CD4-positive, alpha-beta T cell treated with Interleukin-1 beta for 1 hour (primary cell): ENCODE results near the gene NOTCH4.
A peak's percentile ranks its signal among the peaks of the same experiment; 100 is the strongest.

Experiments used
- DNase-seq, 2 donors: peaks; one replicate each; pipeline ENCODE4 v3.0.0-alpha.2; 2020 to 2022

Gene NOTCH4

DNA sequence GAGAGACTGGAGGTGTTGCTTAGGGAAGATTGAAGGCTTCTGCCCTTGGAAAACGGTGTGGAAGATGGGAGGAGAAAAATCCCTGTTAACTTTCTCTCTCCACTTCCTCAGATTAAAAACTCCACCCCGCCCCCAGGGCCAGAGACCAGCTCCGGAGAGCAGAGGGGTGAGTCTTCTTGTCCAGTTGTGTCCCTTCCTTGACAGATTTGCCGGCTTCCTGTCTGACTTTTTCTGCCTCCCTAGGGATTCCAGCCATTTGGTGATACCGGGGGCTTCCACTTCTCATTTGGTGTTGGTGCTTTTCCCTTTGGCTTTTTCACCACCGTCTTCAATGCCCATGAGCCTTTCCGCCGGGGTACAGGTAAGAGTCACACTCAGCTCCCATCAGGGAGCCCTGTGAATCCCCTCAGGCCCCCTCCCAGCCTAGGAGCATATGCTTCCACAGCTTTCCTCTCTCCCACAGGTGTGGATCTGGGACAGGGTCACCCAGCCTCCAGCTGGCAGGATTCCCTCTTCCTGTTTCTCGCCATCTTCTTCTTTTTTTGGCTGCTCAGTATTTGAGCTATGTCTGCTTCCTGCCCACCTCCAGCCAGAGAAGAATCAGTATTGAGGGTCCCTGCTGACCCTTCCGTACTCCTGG lies 44.0 kb downstream of the NOTCH4 start:
- DNase-seq: no peak

DNA sequence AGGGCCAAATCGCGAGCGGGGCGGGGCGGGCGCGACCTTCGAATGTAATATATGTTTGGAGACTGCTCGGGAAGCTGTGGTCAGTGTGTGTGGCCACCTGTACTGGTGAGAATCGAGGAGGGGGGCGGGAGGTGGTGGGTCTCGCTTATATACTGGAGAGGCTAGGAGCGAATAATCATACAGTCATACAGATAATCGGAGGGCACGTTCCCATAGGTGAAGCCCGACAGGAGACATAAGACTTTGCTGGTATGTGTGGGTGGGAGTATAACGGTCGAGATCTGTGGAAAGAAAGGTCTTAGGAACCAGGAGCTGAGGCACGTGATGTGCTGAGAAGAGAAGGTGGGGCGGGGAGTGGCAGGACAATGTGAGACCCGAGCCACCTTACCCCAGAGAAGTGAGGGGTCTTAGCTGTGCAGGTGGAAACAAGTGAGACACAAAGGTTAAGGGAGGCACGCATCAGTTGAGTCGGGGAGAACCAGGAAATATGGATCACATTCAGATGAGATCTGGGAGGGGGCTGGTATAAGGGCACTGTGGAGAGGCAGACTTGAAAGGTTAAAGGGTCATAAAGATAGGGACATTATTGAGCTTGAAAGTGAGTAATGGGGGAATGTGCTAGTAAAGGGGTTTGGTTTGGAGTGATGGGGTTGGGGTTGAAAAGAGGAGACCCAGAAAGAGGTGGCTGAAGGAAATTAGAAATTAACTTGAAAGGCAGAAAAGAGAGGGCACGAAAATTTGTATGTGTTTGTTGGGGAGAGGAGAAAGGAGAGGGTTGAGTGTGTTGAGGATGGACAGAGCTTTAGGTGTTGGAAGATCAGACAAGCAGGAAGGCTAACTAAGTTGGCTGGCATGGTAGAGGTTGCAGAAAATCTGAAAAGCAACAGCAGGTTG lies 45.1 kb downstream of the NOTCH4 start:
- DNase-seq: no peak

DNA sequence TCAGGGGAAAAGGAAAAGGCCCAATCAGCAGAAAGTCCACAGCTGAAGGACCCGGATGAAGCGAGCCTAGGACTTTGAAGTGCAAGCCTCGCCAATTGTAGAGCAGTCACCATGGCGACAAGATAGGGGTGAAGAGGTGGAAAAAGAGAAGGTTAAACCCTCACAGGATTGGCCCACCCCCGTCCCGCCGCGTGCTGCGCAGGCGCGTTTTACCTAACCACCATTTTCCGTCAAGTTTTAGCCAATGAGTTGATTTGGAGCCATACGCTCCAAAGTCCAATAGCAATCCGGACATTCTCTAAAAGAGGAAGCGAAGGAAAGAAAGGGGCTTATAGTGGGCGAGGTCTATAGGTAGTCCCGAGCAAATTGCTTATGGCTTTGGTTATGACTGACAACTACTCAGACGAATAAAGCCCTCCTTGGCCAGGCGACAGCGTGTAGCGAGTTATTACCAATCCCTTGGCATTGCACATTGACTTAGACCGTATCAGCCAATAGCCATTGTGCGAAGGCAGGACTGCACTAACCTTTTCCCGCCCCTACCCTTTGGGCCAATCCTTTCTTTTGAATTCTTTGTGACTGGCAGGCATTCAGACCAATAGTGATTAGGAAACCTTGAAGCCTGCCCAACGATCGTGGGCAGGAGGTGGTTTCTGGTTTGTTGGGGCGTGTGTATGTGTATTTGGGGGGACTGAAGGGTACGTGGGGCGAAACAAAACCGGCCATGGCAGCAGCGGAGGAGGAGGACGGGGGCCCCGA lies 45.9 kb downstream of the NOTCH4 start, which contains the start of gene RNF5:
TSS of gene RNF5 (plus strand) at position 618 of the 759 bp plus-strand sequence. CDS start at position 725, 107 bp downstream.
- peak; percentile 98 to 99 for DNase-seq

DNA sequence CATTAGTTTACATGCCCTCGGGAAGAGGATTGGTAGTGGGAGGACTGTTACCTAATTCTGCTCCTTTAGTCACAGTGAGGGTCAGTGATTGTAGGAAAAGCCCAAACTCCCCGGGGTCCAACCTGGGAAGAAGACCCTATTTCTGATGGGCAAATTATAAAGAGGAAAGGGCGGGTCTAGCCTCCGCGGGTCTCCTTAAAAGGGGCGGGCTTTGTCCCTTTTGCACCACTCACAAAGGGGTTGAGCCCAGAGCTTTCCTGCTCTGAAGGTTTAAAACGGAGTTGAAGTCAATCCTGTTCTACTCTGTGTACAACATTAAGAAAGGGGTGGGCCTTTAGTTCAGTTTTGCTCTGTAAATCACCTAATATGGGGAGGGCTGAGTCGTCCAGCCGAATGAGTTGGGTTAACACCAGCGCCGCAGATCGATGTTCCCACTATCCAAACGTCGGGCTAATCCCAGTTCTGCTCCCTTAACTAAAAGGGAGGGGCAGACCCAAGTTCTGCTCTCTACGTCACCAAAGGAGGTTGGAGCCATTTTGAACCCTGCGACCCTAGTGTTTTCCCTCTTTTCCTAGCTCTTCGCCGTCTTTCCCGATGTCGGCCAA lies 46.6 kb downstream of the NOTCH4 start:
- peak; percentile 50 to 69 for DNase-seq

DNA sequence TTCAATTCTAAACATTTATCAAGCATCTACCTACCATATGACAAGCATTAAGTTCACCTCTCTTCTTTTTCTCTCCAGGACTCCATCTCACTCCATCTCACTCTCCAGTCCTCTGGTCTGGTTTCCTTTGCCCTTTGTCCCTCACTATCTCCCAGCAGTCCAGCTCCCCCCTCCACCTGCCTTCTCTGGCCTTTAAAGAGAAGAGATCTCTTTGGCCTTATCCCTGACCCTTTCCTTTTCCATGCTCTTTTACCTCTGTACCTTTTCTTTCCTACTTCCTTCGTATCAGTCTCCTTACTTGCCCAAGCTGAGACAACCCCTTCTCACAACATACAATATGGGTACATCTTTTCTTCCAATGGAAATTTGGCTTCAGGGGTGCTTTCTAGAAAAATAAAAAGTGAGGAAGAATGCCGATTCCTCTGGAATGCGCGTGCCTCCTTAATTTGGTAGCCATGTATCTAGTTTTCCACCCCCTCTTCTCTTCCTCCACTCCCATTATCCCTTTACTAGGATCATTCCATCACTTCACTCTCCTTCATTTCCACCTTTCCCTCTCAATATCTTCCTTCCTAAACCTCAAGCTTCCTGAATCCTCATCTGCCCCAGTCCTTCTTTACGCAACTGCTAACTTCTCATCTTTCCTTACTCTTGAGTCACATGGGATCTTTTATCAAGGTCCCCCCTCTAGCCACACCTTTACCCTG lies 47.2 kb downstream of the NOTCH4 start:
- DNase-seq: no peak

DNA sequence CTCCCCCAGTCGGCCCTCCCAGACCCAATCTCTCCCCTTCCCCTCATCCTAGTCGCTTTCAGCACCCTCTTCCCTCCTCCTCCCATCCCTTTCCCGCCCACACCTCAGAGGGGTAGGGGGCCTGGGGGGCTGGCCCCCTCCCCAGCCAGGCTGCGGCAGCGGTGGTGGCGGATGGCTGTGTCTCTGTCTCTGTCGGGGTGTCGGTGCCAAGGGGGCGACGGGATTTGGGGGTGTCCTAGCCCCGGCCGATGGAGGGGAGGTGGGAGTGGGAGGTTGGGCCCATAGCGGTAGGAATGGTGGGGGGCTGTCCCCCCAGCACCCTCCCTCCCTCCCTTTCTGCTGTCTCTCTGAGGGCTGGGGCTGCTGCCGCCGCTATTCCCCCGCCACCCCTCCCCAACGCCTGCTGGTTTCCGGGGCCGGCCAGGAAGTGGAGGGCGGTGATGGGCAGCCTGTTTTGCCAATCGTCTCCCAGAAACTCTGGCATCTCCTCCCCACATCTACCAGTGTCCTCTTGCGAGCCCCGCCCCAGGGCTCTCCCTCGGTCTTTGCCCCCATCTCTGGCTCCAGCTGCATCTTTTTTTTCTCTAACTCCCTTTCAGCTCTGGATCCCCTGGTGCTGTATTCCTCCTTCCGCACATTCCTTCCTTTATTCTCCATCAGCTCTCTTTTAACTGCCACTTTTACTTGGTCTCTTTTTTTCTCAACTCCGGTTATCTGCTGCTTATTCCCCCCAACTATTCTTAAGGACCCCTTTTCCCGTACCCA lies 48.0 kb downstream of the NOTCH4 start, which contains the start of gene AGPAT1:
TSS of gene AGPAT1 (minus strand) at position 374 of the 765 bp plus-strand sequence. CDS start 4,588 bp downstream, outside the sequence.
- DNase-seq: peak; percentile 96

DNA sequence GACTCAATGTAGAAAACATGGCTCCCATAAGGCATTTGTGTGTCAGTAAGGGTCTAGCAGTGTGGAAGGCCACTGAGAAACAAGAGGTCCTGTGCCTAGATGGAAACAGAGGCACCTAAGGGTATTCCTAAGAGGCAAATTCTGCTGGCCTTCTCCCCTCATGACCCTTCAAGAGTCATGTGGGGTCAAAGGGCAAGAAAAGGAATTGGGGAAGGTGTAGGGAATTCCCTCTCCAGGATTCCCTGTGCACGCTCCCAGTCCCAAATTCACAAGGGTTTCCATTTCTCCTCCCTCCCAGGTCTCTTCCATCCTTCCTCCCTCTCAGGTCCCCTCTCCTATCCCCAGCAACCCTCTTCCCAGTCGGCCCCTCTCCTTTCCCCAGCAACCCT lies 48.6 kb downstream of the NOTCH4 start:
- DNase-seq: no peak

DNA sequence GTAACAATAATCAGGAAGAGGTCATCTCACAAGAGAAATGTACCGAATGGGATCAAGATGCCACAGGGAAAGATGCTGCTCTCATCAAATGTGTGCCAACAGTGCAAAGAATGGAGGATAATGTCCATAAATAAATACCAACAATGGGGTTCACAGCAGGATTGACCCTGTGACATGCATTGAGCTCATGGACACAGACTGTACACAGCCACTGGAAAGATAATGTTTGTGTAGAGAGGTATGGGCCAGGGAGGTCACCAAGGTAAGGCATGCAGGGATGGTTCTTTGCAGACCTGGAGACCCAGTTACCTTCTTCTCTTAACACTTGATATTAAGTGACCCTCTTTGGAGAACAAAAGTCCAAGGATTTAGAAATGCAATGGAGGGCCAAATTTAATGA lies 49.5 kb downstream of the NOTCH4 start:
- DNase-seq: no peak

DNA sequence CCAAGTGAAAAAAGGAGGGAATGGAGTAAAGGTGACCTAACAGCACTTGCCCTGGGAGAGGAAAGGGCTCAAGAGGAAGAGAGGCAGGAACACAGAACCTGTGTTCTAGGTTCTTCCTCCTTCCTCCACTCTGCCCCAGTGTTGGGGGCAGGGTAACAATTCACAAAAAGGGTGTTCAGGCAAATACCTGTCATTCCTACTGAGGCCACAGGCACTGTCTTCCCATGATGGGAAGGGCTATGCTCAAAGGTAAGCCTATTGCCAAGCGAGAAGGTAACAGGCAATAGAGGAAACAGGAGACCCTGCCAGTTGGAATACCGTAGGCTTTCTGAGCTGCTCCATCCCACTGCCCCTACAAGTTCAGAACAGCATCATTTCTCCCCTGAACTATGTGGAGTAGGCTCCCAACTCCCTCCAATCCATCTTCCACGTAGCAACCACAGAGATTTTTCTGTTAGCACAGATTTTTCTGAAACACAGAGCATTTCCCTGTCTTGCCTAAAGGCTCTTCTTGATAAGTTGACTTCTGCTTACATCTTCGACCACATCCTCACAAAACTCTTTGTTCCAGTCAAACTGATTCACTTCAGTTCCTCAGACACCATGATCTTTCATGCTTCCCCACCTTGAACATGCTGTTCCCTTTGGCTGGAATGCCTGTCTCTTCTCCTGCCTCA lies 50.7 kb downstream of the NOTCH4 start:
- DNase-seq: no peak

DNA sequence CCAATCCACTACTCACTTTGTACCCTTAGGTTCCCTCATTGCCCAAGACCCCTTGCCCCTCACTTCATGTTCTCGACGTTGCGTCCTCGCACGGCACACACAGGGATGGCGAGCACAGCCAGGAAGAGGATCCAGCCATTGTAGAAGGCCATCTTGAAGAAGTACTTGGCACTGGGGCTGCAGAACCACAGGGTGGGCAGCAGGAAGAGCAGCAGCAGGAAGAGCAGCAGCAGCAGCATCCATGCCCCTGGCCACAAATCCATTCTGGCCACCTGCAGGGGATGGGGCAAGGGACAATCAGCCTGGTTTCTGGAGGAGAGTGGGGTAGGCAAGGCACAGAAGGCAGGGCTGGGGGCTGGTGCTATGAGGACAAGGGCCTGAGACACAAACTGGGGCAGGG lies 52.6 kb downstream of the NOTCH4 start:
- no peak for DNase-seq

DNA sequence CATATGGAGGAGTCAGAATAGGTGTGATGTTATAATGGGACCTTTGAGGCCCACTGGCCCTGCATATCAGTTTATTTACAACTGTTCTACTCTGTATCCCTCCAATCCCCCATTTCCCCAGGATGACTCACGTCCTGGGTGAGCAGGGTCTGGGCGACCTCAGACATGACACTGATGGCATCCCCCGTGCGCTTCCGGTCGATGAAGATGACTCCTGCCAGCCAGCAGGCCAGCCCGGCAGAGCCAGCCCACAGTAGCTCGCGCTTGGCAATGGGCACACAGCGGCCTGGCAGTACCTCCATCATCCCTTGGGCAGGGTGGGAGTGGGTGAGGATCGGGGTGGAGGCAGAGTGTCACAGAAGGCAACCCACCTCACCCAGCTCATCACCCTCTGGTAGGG lies 53.6 kb downstream of the NOTCH4 start:
- no peak for DNase-seq

DNA sequence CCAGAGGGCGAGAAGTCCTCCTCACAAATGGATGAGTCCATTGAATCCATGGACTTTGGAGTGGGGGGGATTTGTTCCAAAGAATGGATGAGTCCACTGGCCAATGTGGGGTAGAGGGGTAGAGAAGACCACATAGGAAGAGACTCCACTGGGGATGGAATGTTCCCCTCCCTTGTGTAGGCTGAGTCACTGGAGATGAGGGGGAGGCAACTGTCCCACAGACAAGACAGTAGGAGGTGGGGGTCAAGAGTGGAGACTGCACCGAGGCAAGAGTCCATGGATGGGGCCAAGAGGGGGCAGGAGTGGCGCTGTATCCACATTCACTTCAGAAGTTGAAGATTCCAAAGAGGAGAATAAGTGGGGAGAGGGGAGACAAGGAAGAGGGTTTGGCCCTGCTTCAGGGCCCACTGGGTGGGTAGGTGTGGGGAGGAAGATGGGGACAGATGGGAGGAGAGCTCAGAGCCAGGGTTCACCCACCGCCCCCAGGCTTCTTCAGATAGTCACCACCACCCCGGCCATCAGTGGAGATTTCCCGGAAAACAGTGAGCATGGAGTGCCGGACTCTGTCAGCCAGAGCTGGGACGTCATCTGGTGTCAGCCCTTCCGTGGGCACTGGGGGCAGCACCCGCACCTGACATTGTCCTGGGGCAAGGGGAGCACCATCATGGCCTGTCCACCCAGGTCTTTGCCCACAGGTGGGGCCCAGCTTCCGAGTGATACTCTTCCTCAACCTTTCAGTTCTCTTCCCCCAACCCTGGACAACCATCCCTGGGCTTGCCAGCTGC lies 54.9 kb downstream of the NOTCH4 start:
- DNase-seq: no peak

DNA sequence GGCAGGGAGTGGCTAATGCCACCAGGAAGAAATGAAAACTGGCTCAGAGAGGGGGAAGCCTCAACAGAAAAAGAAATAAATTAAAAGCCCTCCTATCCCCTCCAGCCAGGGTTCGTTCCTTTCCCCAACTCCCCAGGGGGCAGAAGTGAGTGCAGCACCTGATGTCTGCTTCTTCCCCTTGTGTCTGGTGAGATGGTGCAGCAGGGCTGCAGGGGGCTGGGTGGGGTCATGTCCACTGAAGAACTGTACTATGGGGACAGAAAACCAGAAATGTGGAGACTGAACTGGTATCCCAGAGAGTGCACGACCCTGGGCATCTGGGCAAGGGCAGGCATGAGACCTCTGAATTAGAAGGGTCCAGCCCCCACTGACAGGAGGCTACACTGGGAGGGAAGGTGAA lies 55.5 kb downstream of the NOTCH4 start:
- DNase-seq: no peak

DNA sequence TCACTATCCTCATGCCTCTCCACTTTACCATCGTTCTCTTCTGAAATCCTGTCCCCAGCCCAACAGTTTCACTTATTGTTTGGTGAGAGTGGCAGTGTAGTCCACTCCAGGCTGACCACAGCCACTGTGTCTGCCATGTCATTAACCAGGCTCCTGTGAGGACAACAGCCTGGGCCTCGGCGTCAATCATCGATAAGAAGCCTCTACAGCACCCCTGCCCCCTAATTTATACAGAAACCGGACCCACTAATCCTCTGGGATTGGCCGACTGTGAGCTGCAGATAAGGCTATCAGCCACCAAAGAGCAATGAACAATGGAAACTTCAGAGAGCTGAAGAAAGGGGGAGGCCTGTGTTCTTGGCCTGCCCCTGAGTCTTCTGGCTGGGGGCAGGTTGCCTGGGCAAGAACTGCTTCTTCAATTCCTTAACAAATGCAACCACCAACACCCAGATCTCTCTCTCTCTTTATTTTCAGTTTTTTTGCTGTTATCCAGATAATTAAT lies 56.1 kb downstream of the NOTCH4 start:
- DNase-seq: no peak

DNA sequence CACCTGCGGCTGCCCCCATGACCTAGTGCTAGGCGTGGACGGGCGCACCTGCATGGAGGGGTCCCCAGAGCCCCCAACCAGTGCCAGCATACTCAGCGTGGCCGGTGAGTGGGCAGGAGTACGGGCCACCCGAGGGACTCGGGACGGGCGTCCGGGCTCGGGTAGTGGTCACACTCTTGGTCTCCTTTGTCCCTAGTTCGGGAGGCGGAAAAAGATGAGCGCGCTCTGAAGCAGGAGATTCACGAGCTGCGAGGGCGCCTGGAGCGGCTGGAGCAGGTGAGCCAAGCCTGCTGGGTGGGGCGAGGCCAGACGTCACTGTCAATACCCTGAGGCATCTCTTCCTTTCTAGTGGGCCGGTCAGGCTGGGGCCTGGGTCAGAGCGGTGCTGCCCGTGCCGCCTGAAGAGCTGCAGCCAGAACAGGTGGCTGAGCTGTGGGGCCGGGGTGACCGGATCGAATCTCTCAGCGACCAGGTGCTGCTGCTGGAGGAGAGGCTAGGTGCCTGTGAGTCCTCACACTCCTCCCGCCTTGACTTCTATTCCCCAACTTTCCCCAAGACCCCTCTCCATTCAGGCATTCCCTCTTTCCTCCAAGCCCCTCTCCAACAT lies 56.6 kb downstream of the NOTCH4 start:
- no peak for DNase-seq

DNA sequence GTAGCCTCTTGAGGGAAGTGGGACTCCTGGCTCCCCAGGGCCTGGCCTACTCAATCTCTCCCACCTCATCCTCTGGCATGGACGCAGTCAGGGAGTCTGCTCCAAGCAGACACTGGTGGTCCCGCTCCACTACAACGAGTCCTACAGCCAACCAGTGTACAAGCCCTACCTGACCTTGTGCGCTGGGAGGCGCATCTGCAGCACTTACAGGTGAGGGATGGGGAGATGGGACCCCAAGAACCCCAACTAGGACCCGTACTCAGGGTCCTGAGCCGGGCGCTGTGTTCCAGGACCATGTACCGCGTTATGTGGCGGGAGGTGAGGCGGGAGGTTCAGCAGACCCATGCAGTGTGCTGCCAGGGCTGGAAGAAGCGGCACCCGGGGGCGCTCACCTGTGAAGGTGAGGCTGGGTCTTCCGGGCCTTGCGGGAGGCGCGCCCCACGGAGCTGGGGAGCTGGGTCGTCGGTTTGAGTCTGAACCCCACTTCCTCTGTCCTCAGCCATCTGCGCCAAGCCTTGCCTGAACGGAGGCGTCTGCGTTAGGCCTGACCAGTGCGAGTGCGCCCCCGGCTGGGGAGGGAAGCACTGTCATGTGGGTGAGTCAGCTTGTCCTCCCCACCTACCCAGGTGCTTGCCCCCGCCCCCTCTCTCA lies 57.3 kb downstream of the NOTCH4 start:
- no peak for DNase-seq

DNA sequence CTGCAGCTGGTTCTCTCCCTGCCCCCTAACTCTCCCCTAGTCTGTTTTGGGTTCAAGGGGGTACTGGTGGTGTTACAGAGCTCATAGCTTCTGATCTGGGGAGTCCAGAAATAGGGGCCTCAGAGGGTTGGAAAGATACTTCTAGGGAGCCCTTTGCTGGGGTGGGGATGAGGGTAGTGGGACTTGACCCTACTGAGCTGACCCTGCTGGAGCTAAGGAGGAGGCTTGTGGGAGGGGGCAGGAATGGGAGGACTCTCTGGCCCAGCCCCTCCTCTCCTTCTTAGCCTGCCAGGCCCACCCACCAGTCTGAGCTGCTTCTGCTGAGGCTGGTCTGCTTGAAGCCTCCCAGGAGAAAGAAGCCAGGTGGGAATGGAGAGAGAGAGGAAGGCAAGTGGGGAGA lies 59.6 kb downstream of the NOTCH4 start, which contains the start of gene EGFL8:
TSS of gene EGFL8 (plus strand) at position 301 of the 400 bp plus-strand sequence. CDS start 1,571 bp downstream, outside the sequence.
- no peak for DNase-seq

DNA sequence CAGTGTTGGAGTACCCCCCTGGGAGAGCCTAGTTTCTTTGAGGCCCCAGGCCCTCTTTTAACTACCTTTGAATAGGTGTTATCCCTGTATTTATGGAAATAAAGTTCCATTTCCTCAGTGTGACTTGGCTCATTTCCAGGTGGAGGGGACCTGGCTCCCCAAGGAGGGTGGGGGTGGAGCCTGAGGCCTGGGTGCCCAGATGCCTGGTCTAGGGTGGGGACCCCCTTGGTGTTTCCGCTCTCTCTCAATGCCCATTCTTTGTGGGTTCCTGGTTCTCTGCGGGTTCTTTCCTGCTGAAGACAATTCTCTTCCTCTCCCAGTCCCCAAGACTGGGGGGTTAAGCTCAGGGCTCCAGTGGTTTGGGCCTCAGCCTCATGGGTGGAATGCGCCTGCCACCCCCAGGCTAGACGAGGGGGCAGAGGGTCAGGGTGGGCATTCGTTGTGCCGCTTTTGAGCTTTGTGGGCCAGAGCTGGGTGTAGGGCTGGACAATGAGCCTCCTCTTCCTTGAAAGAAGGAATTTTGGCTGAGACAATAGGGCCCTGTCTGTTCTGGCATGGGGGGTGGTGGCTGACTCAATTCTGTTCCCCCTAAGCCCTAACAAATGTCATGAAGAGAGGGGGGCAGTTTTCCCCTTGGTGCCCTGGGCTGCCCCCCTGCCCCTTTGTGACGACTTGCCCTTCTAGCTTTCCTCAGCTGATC lies 60.2 kb downstream of the NOTCH4 start:
- DNase-seq: no peak
